HL-60/S4 treated with retinoic acid at 250 ng/mL for 4 days and 3 days (cell line): ENCODE data around the gene KRT32.

Source experiments
- in situ Hi-C: fragments of 300-500 bp; cut with MboI; formaldehyde crosslinking; loops from 2 replicates; pipeline ENCODE4 v1.7.0; 2022; ENCODE audit warnings: low sequenced_read_pairs

Gene KRT32

DNA sequence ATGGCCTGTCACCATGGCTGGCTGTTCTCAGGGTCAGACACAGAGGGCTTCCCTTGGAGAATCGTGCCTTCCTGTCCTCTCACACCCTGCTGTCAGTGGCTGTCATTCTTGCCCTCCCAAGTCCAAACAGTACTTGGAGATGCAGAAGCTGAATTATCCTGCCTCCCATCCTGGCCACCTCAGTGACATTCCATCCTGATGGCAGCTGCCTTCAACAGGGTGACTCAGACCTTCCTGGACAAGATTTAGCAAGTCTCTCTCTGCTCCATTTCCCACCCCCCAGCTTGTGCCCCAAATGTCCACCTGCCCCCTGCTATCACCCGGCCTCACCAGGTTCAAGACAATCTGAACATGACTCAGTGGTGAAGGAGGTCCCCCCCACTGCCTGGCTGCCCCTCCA lies 27.3 kb upstream of the KRT32 start:
- in situ Hi-C loops, result no loop called here

DNA sequence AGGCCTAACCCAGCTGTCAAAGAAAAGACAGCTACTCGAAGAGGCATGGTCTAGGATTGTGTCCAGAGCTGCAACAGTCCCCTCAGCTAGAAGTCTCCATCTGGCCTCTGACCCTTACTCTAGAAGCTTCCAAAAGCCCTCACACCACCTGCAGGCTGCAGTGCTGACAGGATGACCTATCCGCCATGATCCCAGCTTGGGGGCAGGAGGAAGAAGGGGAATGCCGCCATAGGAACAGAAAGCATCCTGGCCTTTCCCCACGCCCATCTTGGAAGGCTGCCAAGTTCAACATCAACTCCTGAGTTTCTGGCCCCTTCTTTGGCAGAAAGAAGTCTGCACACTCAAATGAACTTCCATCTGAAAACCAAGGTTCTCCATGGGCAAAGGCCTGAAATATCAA lies 25.6 kb upstream of the KRT32 start:
- in situ Hi-C loops, result no loop called here

DNA sequence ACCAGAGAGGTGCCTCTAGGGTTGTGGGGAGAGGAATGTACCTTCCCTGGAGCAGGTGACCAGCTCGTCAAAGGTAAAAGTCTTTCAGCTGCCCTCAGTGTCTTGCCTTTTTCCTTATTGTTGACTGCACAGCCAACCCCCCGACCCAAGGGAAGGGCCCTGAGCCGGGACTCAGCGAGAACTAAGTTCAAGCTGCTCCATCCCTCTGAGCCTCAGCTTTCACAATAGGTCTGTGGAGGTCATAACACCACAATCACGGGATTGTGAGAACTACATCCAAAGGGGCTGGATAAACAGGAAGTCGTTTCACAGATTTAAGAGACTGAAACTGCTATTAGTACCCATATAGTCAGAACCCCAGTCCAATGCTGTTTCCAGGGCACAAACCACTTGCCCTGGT lies 25.2 kb upstream of the KRT32 start:
- in situ Hi-C loops, result no loop called here

DNA sequence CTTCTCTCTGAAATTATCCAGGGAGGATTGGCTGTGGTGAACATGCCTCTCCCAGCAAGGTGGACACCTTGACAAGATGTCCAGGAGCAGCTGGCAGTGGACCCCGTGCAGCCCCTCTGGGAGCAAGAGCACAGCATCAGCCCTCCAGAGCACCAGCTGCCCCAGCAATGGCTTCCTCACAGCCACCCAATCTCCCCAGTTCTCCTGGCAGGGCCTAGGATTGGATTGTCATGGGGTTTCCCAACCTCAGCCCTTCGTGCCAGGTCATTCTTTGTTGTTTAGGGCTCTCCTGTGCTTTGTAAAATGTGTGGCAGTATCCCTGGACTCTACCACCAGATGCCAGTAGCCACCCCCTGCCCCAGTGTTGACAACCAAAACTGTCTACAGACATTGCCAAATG lies 24.3 kb upstream of the KRT32 start:
- in situ Hi-C loops, result no loop called here

DNA sequence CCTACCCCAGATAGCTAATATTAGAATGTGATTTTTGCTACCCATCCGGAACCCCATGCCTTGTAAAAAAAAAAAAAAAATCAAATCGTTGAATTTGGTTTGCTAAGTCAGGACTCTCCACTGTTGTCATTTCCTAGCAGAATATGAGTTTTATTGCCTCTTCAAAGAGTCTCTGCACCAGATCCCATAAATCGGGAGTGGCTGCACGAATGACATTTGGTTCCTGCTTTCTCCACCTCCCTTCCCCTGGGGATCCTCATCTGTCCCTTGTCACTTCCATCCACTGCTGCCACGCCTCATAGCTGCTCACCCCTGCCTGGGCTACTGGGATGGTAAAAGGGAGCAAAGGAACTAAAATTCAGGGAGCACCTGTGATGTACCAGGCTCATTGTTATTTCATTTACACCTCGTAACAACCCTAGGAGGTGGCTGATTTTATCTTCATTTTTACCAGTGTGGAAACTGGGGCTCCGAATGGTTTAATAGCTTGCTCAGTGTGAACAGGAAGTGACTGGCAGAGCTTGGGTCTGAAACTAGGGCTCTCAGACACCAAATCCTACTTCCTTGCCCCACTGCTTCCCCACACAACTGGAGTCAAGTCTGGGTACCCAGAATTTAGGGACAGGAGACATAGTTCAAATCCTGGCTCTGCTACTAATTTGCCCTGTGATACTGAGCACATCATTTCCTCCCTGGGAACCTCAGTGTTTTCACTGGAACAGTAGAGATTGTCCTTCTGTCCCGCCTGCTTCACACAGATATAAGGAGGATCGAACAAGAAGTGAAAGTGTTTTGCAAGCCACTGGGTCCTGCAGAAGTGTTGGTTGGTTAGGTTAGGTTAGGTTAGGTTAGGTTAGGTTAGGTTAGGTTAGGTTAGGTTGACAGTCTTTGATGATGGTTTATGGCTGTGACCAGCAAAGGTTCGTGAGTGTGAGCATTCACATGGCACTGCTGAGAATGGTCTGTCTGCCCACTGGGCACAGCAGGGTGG lies 23.1 kb upstream of the KRT32 start:
- in situ Hi-C loops, result no loop called here

DNA sequence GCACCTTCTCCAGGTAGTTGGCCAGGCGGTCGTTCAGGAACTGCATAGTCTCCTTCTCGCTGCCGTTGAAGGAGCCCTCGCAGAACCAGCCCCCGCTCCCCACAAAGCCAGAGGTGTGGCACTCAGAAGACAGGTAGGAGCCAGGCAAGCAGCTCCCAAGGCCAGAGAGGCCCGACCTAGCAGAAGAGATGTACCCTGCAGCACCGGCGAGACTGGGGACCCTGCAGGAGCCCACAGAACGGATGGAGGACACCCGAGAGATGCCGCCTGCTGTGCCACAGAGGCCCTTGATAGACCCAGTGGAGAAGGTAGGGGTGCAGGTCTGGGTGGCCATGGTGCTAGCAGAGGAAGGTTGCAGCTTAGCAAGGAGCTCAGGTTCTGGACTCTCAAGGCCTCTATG lies 22.3 kb upstream of the KRT32 start, which contains the start of gene KRT36:
Gene KRT36 (minus strand): TSS at position 380 of the 400 bp plus-strand sequence. CDS start 46 bp downstream, at position 334.
- in situ Hi-C loops, result no loop called here

DNA sequence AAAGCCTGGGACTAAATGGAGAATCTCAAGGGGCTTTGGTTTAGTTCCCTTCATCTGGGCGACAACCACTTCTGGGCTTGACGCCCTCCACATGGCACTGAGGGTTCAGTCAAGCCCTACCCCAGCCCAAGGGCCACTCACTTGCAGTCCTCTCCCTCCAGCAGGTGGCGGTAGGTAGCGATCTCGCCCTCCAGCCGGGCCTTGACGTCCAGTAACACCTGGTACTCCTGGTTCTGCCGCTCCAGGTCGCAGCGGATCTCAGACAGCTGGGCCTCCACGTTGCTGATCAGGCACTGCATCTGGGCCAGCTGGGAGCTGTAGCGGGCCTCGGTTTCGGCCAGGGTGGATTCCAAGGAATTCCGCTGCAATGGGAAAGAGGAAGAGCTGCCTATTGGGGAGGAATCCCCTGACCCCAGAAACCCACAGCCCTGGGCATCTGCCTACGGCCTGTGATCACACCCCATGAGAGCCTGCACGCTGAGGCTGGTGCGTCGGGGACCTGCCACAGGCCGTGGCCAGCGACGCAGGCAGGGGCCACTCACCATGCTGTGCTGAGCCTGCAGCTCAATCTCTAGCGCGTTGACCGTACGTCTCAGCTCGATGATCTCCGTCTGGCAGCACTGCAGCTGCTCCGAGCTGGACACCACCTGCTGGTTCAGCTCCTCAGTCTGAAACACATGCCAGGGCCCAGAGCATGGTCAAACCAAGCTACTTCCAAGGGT lies 19.8 kb upstream of the KRT32 start:
- in situ Hi-C loops, result no loop called here

DNA sequence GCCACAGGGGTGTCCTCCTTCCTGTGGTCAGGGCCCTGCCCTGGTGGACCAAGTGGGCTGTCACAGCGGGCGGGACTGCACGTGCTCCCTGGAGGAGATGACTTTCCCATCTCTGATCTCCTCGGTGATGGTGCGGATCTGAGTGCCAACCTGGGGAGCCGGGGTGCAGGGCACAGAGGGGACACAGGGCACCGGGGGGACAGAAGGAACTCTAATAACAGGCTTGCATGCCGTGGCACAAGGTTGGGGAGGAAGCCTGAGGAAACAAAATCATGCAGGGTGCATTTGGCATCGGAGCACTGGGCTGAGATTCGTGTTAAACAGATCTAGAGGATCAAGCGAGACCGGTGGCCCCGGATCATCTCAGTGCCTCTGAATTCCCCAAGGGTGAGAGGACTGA lies 19.1 kb upstream of the KRT32 start:
- in situ Hi-C loops, result no loop called here

DNA sequence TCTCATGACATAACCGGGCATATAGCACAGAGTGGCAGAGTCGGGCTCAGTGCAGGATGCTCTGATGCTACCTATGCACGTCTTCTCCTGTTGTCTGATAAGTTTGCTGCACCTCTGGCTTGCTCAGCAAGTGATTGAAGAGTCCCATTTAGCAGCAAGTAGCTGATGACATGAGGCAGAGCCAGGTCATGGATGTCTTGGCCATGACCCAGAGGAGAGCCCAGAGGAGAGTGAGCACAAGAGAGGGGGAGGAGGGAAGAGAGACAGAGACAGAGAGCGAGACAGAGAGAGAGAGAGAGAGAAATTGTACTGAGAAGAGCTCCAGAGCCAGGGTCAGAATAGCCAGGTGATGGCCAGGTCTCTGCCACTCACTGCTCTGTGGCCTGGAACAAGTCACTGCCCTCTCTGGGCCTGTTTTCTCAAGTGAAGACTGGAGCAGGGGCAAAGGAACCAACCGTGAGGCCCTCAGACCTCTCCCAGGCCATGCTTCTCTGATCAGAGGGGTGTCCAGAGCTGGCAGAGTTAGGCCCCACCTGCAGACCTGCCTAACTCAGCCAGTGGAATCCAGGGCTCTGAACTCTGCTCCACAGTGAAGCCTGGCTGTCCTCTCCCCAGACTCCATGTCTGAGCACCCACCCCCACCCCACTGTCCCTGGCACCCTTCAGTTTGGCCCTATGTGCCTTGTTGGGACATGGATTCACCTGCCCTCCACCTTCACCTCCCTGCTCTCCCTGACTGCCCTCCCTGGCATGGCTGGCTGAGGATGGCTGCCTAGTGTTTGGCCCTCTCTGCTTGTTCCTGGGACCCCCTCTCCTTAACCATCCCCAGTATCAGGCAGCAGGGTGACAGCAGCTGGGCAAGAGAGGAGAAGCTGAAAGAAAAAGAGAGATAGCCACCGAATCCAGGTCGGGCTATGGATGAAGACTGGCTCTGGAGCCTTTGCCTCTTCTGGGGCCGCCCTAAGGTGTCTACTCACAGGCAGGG lies 18.0 kb upstream of the KRT32 start:
- in situ Hi-C loops, result no loop called here

DNA sequence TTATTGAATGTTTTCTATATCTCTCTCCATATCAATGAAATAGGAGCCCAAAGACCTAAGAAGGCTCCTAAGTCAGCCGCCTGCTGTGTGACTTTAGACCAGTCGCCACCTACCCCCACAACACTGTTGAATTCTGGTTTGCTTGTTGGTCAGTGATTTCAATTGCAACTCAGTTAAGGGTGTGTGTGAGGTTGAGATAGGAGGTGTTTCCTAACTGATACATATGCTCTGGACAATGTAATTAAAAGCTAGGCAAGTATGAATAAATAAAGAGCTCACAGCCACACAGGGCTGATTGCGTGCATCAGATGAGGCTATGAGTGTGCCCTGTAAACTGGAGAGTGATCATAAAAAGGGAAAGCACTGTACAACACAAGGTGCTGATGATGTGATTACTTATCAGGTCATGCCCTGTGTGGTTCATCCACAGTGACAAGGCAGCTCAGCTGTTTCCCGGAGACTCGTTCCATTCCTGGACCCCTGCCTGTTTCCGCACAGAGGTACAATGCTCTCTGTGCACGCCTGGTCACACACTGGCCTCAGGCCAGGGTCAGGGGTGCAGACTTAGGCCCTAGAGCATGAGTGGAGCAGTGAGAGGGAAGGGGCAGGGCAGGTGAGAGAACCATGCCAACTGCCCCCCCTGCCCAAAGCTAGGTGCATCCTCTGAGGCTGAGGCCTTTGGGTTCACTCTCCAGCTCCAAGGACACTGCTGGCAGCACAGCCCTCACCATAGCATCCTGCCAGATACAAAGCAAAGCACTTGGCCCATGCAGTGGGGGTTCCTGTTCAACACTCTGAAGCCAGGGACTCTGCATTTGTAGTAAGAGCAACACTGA lies 17.0 kb upstream of the KRT32 start:
- in situ Hi-C loops, result no loop called here

DNA sequence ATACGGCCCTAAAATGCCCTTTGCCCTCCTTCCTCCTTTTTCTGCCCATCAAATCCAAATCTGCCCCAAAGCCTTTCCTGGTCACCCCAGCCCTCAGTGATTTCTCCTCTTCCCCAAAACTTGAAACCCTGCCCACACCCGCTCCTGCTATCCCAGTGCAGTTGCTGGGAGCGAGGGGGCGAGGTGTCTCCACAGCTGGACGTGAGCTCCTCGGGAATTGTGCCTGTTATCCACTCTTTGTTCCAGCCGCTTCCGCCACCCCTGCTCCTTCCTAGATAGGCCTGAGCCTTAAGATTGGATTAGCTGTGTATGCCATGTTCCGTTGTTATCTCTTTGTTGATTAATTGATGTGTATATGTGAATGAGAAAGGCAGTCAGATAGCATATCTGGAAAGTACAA lies 16.3 kb upstream of the KRT32 start:
- in situ Hi-C loops, result no loop called here

DNA sequence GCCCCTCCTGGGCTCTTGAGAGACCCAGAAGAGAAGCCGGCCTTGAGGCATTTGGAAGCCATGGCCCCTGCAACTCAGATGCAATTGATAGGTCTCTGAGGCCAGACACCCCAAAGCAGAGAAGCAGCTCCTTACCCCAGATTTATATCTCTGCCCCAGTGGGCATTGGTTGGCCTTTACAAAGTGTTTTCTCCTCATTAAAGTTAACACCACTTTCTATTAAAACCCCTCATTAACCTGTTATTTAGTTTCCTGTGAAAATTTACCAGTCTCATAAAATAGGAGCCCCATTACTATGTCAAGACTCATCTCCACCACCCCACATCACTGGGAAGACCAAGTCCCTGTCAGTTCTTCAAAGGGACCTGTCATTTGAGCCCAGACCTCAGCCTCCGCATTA lies 13.8 kb upstream of the KRT32 start, which contains the start of gene KRT35:
Gene KRT35 (minus strand): TSS at position 116 of the 400 bp plus-strand sequence. CDS start 54 bp downstream, at position 62.
- in situ Hi-C loops, result no loop called here

DNA sequence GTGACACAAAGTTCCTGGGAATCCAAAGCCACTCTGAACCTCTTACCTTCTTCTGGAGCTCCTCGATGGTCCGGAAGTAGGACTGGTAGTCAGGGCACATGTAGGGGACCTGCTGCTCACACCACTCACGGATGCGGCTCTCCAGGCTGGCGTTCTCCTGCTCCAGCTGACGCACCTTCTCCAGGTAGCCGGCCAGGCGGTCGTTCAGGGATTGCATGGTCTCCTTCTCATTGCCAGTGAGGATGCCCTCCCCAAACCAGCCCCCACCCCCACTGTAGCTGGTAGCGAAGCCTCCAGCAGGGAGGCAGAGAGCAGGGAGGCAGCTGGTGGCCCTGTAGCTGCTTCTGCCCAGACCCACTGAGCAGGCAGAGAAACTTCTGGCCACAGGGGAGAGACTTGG lies 13.4 kb upstream of the KRT32 start:
- in situ Hi-C loops, result no loop called here

DNA sequence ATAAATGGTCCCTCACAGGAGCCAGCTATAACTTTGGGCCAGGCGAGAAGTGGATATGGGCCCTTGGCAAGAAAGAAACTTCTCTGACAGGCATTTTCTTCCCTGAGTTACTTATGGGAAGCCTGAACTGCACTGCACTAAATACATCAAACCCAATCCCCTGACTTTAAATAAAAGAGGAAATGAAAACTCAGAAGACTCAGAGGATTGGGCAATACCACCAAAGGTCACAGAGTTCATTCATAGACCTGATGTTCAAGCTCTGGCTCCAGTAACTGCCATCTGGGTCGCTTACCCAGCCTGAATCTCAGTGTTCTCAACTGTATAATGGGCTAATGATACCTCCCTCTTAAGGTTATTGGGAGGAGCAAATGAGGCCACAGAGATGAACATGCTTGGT lies 12.9 kb upstream of the KRT32 start:
- in situ Hi-C loops, result no loop called here

DNA sequence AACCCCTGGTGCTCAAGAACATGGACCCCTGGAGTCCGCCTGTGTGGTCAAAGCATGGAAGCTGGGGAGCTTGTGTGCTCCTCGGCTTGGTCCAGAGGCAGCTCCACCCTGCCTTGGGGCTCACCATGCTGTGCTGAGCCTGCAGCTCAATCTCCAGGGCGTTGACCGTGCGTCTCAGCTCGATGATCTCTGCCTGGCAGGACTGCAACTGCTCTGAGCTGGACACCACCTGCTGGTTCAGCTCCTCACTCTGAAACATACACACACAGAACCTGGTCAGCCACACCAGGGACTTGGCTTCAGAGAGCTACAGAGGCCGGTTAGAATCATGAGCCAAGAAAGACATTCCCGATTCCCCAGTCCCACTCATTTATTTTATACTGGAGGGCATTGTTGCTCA lies 11.1 kb upstream of the KRT32 start:
- in situ Hi-C loops, result no loop called here

DNA sequence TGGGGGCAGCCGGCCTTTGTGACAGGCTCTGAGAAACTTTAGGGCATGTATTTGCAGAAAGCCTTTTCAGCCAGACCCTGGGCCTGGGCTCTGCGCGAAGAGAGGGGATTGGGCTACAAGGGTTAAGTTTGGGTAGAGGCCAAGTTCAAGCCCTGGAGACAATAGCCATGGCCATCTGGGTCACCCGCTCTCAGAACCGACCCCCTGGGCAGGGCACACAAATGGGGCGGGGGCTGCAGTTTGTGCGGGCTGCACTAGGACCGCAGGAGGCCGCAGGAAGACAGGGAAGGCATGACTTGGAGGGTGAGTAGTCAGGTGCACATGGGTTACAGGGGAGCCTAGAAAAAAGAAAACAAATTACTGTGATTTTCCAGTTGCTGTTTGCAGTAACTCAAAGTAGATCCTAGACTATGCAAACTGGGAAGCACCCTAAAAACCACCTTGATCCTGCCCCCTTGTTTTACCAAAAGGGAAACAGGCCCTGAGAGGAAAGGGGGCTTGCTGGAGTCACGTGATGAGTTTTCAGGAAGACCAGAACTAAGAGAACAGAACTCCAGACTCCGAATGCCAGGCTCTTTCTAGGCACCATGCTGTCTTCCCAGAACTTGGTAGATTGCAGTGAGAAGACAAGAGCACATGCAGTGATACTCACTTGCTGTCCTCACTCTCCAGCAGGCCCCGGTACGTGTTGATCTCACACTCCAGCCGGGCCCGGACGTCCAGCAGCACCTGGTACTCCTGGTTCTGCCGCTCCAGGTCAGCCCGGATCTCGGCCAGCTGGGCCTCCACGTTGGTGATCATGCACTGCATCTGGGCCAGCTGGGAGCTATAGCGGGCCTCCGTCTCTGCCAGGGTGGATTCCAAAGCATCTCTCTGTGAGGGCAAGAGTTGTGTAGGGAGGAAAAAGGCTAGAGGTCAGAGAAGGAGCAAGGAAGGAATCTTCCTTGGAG lies 10.0 kb upstream of the KRT32 start:
- in situ Hi-C loops, result no loop called here

DNA sequence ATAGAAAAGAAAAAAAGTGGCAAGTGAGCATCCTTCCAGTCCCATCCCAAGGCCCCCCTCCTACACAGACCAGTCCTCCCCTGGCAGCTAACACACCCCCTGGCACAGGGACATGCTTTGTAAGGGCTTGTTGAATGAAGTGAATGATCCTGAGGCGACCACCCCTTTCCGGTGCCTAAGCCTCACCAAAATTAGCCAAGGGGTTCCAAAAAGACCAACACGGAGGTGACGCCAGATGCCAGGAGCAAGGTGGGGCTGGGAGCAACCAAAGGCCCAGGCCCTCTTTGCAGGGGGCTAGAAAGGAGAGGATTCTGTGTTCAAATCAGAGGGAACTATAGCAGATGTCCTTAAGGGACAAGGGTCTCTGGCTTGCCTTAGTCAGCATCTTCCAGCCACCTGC lies 8.2 kb upstream of the KRT32 start:
- in situ Hi-C loops, result no loop called here

DNA sequence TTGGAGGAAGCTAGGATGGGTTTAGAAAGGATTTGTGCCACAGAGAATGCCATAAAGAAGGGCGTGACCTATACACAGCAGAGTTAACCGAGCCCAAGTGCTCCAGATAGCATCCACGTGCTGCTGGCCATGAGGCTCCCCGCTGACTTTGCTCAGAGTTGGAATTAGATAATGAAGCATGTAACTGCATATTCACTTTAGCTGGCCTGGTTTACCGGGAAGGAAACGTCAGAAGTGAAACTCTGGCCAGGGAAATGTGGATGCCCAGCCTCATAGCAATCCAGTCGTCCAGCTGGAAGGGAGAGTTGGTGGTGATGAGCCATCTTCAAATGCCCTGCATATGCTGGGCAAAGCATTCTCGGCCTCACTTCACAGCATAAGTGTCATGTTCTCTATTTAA lies 7.7 kb upstream of the KRT32 start:
- in situ Hi-C loops, result no loop called here

DNA sequence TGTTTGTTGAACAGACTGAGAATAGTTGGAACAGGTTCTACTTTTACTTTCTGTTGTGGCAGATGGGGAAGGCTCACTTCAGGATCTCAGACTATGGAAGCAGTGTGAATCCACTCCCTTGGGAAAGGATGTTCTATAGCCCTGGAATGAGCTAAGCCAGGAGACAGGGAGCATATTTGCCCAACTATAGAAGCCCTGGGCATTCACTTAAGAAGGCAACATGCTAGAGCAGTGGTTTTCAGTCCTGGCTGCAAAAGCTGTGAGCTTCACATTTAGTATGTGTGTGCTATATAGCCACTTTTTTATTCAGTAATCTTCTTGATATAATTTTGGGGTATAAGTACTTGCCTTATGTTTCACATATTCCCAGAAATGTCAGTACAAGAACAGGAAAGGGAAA lies 1.2 kb upstream of the KRT32 start:
- in situ Hi-C loops, result no loop called here
